Naive B cell (primary cell): Measurements from ENCODE around the gene HOMER2. TPM values are rescaled to one million over a fixed set of nuclear protein-coding genes. Genes with fewer than 3 reads are reported as not detected.
A peak's percentile ranks its signal among the peaks of the same experiment; 100 is the strongest.
"Not testable (repeated sequence)": the region's sequence is repeated elsewhere in the genome, so short reads cannot be mapped to it uniquely, and the experiment has no call there.

Experiments
- ATAC-seq, 2 donors: fragments of 150-1000 bp; cut with Tn5 transposase; 2 replicates each; pipeline ENCODE4 v1.10.0; 2021; ENCODE audit warnings: low read depth in 2 of 2, mild to moderate bottlenecking in 2 of 2, moderate library complexity in 2 of 2
- DNase-seq: peaks from one replicate; pipeline ENCODE4 v3.0.0; 2022
- H3K27ac Mint-ChIP-seq, 6 donors: one replicate each; pipeline ENCODE4 v1.8.0; 2020 to 2022; ENCODE audit warnings: mild to moderate bottlenecking in 6 of 6, mixed read lengths in 6 of 6, moderate library complexity in 5 of 6, inconsistent platforms in 2 of 6
- H3K27me3 Mint-ChIP-seq, 3 donors: one replicate each; pipeline ENCODE4 v1.8.0; 2021 to 2022; ENCODE audit warnings: mixed read lengths in 3 of 3, mild to moderate bottlenecking in 1 of 3
- H3K36me3 Mint-ChIP-seq, 2 donors: one replicate each; pipeline ENCODE4 v1.8.0; 2020 to 2022; ENCODE audit warnings: mixed read lengths in 2 of 2, inconsistent platforms in 1 of 2, mild to moderate bottlenecking in 1 of 2
- H3K4me1 Mint-ChIP-seq, 3 donors: one replicate each; pipeline ENCODE4 v1.8.0; 2020 to 2022; ENCODE audit warnings: mixed read lengths in 3 of 3, inconsistent platforms in 1 of 3, mild to moderate bottlenecking in 1 of 3, moderate library complexity in 1 of 3
- H3K4me3 Mint-ChIP-seq, 8 donors: one replicate each; pipeline ENCODE4 v1.8.0; 2020 to 2022; ENCODE audit warnings: mild to moderate bottlenecking in 8 of 8, mixed read lengths in 8 of 8, moderate library complexity in 8 of 8, inconsistent platforms in 2 of 8
- H3K9me3 Mint-ChIP-seq, 7 donors: one replicate each; pipeline ENCODE4 v1.8.0; 2020 to 2022; ENCODE audit warnings: mixed read lengths in 7 of 7, mild to moderate bottlenecking in 5 of 7, inconsistent platforms in 2 of 7, moderate library complexity in 1 of 7
- polyA plus RNA-seq, 6 donors: library from polyadenylated mRNA; unstranded; fragments of 300-500 nt; fragmentation: Illumina TruSeq; gene quantifications; one replicate each; pipeline ENCODE4 v1.2.3, GENCODE V29; 2021; ENCODE audit warnings: low read depth in 6 of 6

Gene HOMER2
- polyA plus RNA-seq, 6 donors from 2014 or later = 3.0 to 11.6 (median 6.2) TPM

GRCh38 chr15:82951472-82952157, 905 bp downstream of the HOMER2 start:
- no peaks in the 10 kb centered on the region for H3K36me3 Mint-ChIP-seq
- H3K27me3 Mint-ChIP-seq = peaks cover 4 to 16% (median 11%) of the 10 kb centered on the region in 3 donors
- peaks cover 0 to 14% (median 0%) of the 10 kb centered on the region in 3 donors for H3K4me1 Mint-ChIP-seq
- ATAC-seq (no peak), DNase-seq (no peak)
- H3K4me3 Mint-ChIP-seq = peak overlapping the region in 2 of 8 donors; percentile 83 to 89
- H3K9me3 Mint-ChIP-seq = peaks cover 0 to 1% (median 0%) of the 10 kb centered on the region in 7 donors
- H3K27ac Mint-ChIP-seq = peak overlapping the region in 2 of 6 donors; percentile 27 to 49

DNA sequence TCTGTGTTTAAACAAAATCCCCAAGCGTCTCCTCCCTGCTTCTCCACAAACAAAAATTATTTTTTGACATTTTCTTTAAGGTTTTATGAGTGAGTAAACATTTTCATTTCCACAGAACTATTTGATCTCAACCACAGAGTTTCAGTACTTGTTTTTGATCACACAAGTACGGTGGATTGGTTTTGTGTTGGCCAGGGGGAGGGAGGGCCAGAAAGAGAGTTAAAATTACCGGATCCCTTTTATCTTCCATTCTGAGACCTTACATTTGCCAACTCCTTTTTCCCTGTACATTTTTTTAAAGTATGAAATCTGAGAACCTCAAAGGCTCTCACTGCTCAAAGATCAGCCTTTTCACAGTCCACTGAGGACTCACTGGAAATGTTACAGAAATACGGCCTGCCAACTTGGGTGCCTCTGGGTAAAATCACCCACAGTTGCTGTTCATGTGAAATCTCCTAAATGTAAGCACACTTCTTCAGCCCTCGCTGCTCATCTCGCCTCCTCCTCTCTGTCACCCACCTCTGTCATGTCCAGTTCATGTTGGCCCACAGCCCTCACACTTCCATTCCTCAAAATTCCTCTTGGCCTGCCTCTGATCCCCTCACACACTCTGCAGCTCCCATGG, 1.7 kb downstream of the HOMER2 start:
- no peaks in the 10 kb centered on the region for H3K36me3 Mint-ChIP-seq
- H3K4me1 Mint-ChIP-seq = peaks cover 0 to 22% (median 3%) of the 10 kb centered on the region in 3 donors
- ATAC-seq = peak; percentile 25 to 31
- no peak for DNase-seq
- peaks cover 4 to 20% (median 15%) of the 10 kb centered on the region in 3 donors for H3K27me3 Mint-ChIP-seq
- H3K4me3 Mint-ChIP-seq = no peak overlapping the region
- H3K27ac Mint-ChIP-seq = no peak overlapping the region
- peaks cover 0 to 3% (median 0%) of the 10 kb centered on the region in 7 donors for H3K9me3 Mint-ChIP-seq

- Mint-ChIP-seq H3K36me3 (no peaks in the 10 kb centered on the region), H3K4me1 (peaks cover 0 to 27% (median 3%) of the 10 kb centered on the region in 3 donors), H3K27me3 (peaks cover 4 to 20% (median 15%) of the 10 kb centered on the region in 3 donors), H3K27ac (no peak overlapping the region), H3K4me3 (no peak overlapping the region), H3K9me3 (peaks cover 0 to 3% (median 0%) of the 10 kb centered on the region in 7 donors)
- DNase-seq (no peak), ATAC-seq (no peak)
Observed at GRCh38 chr15:82950295-82950694, 2.2 kb downstream of the HOMER2 start.

GRCh38 chr15:82946155-82946701, 6.3 kb downstream of the HOMER2 start:
- Mint-ChIP-seq H3K4me3 (peak overlapping the region in 2 of 8 donors; percentile 24 to 74), H3K27ac (no peak overlapping the region), H3K9me3 (peaks cover 0 to 3% (median 0%) of the 10 kb centered on the region in 7 donors), H3K36me3 (no peaks in the 10 kb centered on the region), H3K27me3 (peaks cover 0 to 22% (median 20%) of the 10 kb centered on the region in 3 donors), H3K4me1 (peaks cover 0 to 38% (median 7%) of the 10 kb centered on the region in 3 donors)
- DNase-seq (no peak), ATAC-seq (no peak)

GRCh38 chr15:82945326-82945725, 7.2 kb downstream of the HOMER2 start:
- no peak overlapping the region for H3K27ac Mint-ChIP-seq
- H3K4me1 Mint-ChIP-seq = peaks cover 0 to 38% (median 7%) of the 10 kb centered on the region in 3 donors
- H3K27me3 Mint-ChIP-seq = peaks cover 0 to 24% (median 20%) of the 10 kb centered on the region in 3 donors
- H3K9me3 Mint-ChIP-seq = peaks cover 0 to 3% (median 0%) of the 10 kb centered on the region in 7 donors
- ATAC-seq = no peak
- DNase-seq = no peak
- H3K4me3 Mint-ChIP-seq = peak overlapping the region in 1 of 8 donors; percentile 65
- no peaks in the 10 kb centered on the region for H3K36me3 Mint-ChIP-seq

- ATAC-seq (no peak), DNase-seq (no peak)
- peaks cover 0 to 38% (median 7%) of the 10 kb centered on the region in 3 donors for H3K4me1 Mint-ChIP-seq
Observed at GRCh38 chr15:82944821-82945220, 7.7 kb downstream of the HOMER2 start.

DNA sequence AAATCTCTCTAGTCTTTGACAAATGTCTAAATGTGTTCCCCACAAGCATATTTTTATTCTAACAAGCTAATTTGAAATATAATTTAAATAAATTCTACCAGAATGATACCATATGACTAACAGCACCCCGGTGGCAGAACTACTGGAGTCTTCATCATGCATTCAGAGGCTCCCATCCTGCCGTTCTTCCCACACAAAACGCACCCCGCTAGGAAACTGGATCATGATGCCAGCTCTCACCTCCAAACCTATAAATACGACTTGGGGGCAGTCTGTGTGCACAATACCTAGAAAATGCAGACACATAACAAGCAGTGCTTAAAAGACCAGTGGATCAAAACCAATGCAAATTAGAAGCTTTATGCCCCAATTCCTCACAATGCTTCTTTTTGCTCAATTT, 8.5 kb downstream of the HOMER2 start:
- no peak for ATAC-seq

More at GRCh38 chr15:82944821-82945220, 7.7 kb downstream of the HOMER2 start:
- no peaks in the 10 kb centered on the region for H3K36me3 Mint-ChIP-seq
- peaks cover 0 to 3% (median 0%) of the 10 kb centered on the region in 7 donors for H3K9me3 Mint-ChIP-seq
- H3K4me3 Mint-ChIP-seq = peak overlapping the region in 1 of 8 donors; percentile 21
- H3K27me3 Mint-ChIP-seq = peaks cover 0 to 24% (median 20%) of the 10 kb centered on the region in 3 donors
- H3K27ac Mint-ChIP-seq = no peak overlapping the region

GRCh38 chr15:82943176-82943575, 9.3 kb downstream of the HOMER2 start:
- peaks cover 0 to 10% of the 10 kb centered on the region in 2 donors for H3K36me3 Mint-ChIP-seq
- ATAC-seq = no peak
- peaks cover 0 to 6% (median 2%) of the 10 kb centered on the region in 7 donors for H3K9me3 Mint-ChIP-seq
- H3K27me3 Mint-ChIP-seq = peaks cover 10 to 37% (median 25%) of the 10 kb centered on the region in 3 donors
- H3K27ac Mint-ChIP-seq = no peak overlapping the region
- peak overlapping the region in 1 of 8 donors; percentile 5 for H3K4me3 Mint-ChIP-seq
- peaks cover 0 to 38% (median 11%) of the 10 kb centered on the region in 3 donors for H3K4me1 Mint-ChIP-seq
- DNase-seq = no peak

More for the DNA sequence above, 8.5 kb downstream of the HOMER2 start:
- Mint-ChIP-seq H3K4me3 (no peak overlapping the region), H3K27ac (peak overlapping the region in 1 of 6 donors; percentile 22), H3K36me3 (peaks cover 0 to under 1% of the 10 kb centered on the region in 2 donors), H3K4me1 (peaks cover 0 to 38% (median 7%) of the 10 kb centered on the region in 3 donors), H3K9me3 (peaks cover 0 to 4% (median 0%) of the 10 kb centered on the region in 7 donors), H3K27me3 (peaks cover 1 to 28% (median 22%) of the 10 kb centered on the region in 3 donors)
- no peak for DNase-seq

DNA sequence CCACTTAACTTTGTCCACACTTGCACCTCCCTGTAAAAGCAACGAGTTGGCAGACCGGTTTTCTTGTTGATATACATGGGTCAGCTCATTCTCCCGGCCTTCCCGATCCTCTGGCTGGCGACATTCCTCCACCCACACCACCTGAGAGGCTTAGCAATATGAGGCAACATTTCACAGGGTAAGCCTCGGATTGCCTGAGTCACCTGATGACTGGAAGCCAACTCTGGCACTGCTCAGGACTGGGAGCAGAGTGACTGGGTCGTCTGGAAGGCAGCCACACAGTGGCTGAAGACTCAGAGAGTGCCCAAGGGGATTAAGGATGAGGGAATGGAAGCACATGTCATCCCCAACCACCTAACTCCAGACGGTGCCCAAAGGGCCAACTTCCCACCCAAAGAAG, 9.8 kb downstream of the HOMER2 start:
- peaks cover 0 to 11% of the 10 kb centered on the region in 2 donors for H3K36me3 Mint-ChIP-seq
- H3K9me3 Mint-ChIP-seq = peaks cover 0 to 6% (median 2%) of the 10 kb centered on the region in 7 donors
- no peak overlapping the region for H3K4me3 Mint-ChIP-seq
- peaks cover 0 to 38% (median 11%) of the 10 kb centered on the region in 3 donors for H3K4me1 Mint-ChIP-seq
- no peak overlapping the region for H3K27ac Mint-ChIP-seq
- no peak for DNase-seq
- ATAC-seq = no peak
- H3K27me3 Mint-ChIP-seq = peaks cover 10 to 38% (median 25%) of the 10 kb centered on the region in 3 donors

GRCh38 chr15:82939678-82940077, 12.8 kb downstream of the HOMER2 start:
- peak overlapping the region in 1 of 6 donors; percentile 65 for H3K27ac Mint-ChIP-seq
- DNase-seq, ATAC-seq, H3K9me3 Mint-ChIP-seq, H3K4me3 Mint-ChIP-seq: not testable (repeated sequence)
- H3K27me3 Mint-ChIP-seq = peaks cover 10 to 40% (median 17%) of the 10 kb centered on the region in 3 donors
- peaks cover 0 to 11% of the 10 kb centered on the region in 2 donors for H3K36me3 Mint-ChIP-seq
- H3K4me1 Mint-ChIP-seq = peaks cover 12 to 21% (median 16%) of the 10 kb centered on the region in 3 donors

GRCh38 chr15:82937712-82938058, 14.8 kb downstream of the HOMER2 start:
- Mint-ChIP-seq H3K27ac (no peak overlapping the region), H3K4me3 (no peak overlapping the region)

DNA sequence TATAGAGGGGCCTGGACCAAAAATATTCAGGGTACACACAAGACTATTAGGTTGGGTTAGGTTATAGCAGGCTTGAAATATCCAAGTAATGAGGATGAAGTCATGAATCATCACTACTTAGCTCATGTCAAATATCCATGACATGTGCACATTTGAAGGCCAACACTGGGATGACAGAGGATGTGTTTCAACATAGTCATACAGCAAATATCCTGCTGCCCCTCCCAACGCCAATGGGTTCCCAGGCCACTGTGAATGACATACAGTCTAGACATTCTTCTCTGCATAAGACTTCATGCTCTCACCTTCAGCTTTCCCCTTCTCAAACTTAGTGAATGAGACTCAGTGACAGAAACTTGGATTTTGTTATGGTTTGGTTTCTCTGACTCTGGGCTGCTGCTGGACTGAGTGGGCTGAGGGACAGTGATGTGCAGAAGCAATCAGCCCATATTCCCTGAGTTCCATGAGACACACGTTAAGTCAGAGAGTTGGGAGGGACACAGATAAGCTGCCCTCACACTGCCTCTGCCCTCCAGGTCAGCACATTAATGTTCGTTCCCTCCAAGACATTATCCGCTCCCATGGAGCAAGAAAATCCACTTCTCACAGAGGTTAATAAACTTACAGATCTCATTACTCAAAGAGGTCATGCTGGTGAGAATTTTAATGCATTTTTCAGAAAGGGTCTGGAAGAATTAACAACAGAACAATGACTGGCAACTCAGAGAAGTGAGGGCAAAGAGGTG, 15.4 kb downstream of the HOMER2 start:
- Mint-ChIP-seq H3K4me1 (peaks cover 14 to 23% (median 16%) of the 10 kb centered on the region in 3 donors), H3K9me3 (peaks cover 0 to 6% (median 2%) of the 10 kb centered on the region in 7 donors), H3K36me3 (peaks cover 0 to 11% of the 10 kb centered on the region in 2 donors), H3K27me3 (peaks cover 10 to 43% (median 21%) of the 10 kb centered on the region in 3 donors), H3K27ac (peak overlapping the region in 1 of 6 donors; percentile 26), H3K4me3 (peak overlapping the region in 1 of 8 donors; percentile 16)
- ATAC-seq (no peak), DNase-seq (no peak)

More at GRCh38 chr15:82937712-82938058, 14.8 kb downstream of the HOMER2 start:
- Mint-ChIP-seq H3K27me3 (peaks cover 10 to 43% (median 21%) of the 10 kb centered on the region in 3 donors), H3K4me1 (peaks cover 12 to 23% (median 16%) of the 10 kb centered on the region in 3 donors), H3K36me3 (peaks cover 0 to 11% of the 10 kb centered on the region in 2 donors), H3K9me3 (peaks cover 0 to 6% (median 2%) of the 10 kb centered on the region in 7 donors)
- no peak for ATAC-seq
- DNase-seq = no peak
